Left cardiac atrium (tissue), 4 donors: Measurements from ENCODE around the gene PLCE1. TPM values are rescaled to one million over a fixed set of nuclear protein-coding genes. Genes with fewer than 3 reads are reported as not detected.
"Not testable (repeated sequence)": the region's sequence is repeated elsewhere in the genome, so short reads cannot be mapped to it uniquely, and the experiment has no call there.

Source experiments
- ATAC-seq, 2 donors: fragments of 200-7000 bp; cut with Tn5 transposase; one replicate each; pipeline ENCODE4 v1.9.1; 2020; ENCODE audit warnings: mild to moderate bottlenecking in 2 of 2, moderate library complexity in 2 of 2
- DNase-seq: peaks from one replicate; pipeline ENCODE4 v3.0.0-alpha.2; 2020
- intact Hi-C, 2 donors: fragments of 100-400 bp; cut with DNase I; formaldehyde crosslinking; loops; one replicate each; pipeline versions ENCODE4 v1.14.1 to v1.15.1; 2022 to 2023
- long read RNA-seq: library from polyadenylated mRNA; unstranded; transcript quantifications from one replicate; pipeline ENCODE4 v2.0.0, GENCODE V29; 2021
- total RNA-seq, 2 donors: library from RNA; stranded (reverse); fragmentation: NEBNext Ultra II Directional; extraction: Animal tissue kit (Norgen Biotek cat#: 25700); gene quantifications; one replicate each; pipeline ENCODE4 v1.2.1, GENCODE V29; 2021
- donor health status: DM: no; HTN: yes; CAD: no.
- donor health status: DM: no; HTN: yes; CAD: no; lungs with severe emphysema.
- donor health status: DM: yes; HTN: yes; CAD: no.
- donor health status: Dilated cardiomyopathy.

Gene PLCE1
- 10 to 100 TPM; 15.2 to 25.7 TPM for total RNA-seq
- long read RNA-seq, partial matches to known transcripts, result 23 of 38 reads
- long read RNA-seq, other reads (novel, unspliced or antisense), result 15 of 38 reads

- intact Hi-C loops, result no loop called here
- DNase-seq, result peak; percentile 60
- ATAC-seq, result peak; percentile 82 to 90
Observed at GRCh38 chr10:93993782-93994437, at the start of gene PLCE1. Gene PLCE1, plus strand, starts transcription at chr10:93993931. Its CDS starts 37,116 bp downstream, at chr10:94031047.

- intact Hi-C loops, result no loop called here
- DNase-seq, result no peak
- ATAC-seq, result peak in 1 of 2 donors; percentile 41
Observed at GRCh38 chr10:93945819-93946218, 47.9 kb upstream of the PLCE1 start.

- DNase-seq, result peak; percentile 56
- peak; percentile 92 to 95 for ATAC-seq
- intact Hi-C loops, result no loop called here
Observed at GRCh38 chr10:93947055-93947454, 46.7 kb upstream of the PLCE1 start.

DNA sequence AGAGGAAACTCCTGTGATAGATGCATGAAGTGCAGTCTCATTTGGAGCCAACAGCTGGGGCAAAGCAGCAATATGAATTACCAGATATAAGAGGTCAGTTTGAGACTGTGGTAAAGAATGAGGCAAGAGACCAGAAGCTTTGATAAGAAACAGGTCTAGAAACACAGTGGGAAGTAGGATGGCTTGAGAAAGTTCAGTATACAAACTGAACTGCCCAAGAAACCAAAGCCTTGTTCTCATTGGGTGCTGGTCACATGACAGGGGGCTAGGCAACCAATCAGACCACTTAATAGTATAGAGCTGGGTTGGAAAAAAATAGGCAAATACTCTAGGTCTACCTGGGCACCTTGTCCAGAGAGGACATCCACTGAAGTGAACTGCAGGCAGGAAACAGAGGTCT lies 46.2 kb upstream of the PLCE1 start:
- intact Hi-C loops, result no loop called here
- DNase-seq, result no peak
- peak in 1 of 2 donors; percentile 10 for ATAC-seq

GRCh38 chr10:93951905-93952304 lies 41.8 kb upstream of the PLCE1 start:
- ATAC-seq (peak; percentile 48 to 65), DNase-seq (no peak)
- intact Hi-C loops, result no loop called here

- DNase-seq (no peak), ATAC-seq (no peak)
- intact Hi-C loops, result no loop called here
Observed at GRCh38 chr10:93954299-93954698, 39.4 kb upstream of the PLCE1 start.

DNA sequence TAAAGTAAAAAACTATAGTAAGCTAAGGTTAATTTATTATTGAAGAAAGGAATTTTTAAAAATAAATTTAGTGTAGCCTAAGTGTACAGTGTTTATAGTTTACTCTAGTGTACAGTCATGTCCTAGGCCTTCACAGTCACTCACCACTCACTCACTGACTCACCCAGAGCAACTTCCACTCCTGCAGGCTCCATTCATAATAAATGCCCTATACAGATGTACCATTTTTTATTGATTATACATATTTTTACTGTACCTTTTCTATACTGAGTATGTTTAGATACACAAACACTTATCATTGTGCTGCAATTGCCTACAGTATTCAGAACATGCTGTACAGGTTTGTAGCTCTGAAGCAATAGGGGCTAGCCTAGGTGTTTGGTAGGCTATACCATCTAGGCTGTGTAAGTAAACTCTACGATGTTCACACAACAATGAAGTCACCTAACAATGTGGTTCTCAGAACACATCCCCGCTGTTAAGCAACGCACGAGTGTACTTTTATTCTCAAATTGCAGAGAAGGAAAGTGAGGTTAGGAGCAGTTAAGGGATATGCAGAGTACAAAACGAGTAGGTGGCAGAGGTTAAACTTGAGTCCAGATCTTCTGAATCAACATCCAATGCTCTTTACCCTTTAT lies 38.9 kb upstream of the PLCE1 start:
- ATAC-seq, result no peak
- DNase-seq, result no peak
- intact Hi-C loops, result no loop called here

GRCh38 chr10:93958834-93959233 lies 34.9 kb upstream of the PLCE1 start:
- DNase-seq (no peak), ATAC-seq (no peak)
- intact Hi-C loops, result no loop called here

- intact Hi-C loops, DNase-seq, ATAC-seq: not testable (repeated sequence)
Observed at GRCh38 chr10:93960988-93961387, 32.7 kb upstream of the PLCE1 start.

DNA sequence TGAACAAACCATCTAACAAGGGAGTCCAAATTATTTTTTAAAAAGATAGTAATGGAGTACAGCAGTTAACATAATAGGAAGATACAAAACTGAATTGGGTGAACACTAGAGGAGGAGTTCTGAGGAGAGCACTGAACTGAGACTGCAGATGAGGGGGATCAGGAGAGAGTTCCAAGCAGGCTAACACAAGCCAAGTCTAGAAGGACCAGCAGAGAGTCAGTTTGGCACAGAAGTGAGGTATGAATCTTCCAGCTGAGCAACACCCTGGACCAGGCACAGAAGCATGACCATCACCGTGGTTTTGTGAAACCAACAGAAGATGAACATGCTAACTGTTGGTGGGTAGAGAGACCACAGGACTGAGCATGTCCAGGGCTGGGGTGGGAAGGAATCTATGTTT lies 30.8 kb upstream of the PLCE1 start:
- intact Hi-C loops, result no loop called here
- peak in 1 of 2 donors; percentile 59 for ATAC-seq

GRCh38 chr10:93963434-93963833 lies 30.3 kb upstream of the PLCE1 start:
- no peak for DNase-seq
- intact Hi-C loops, result no loop called here
- ATAC-seq, result peak in 1 of 2 donors; percentile 44

More for the DNA sequence above, 30.8 kb upstream of the PLCE1 start:
- DNase-seq, result no peak

DNA sequence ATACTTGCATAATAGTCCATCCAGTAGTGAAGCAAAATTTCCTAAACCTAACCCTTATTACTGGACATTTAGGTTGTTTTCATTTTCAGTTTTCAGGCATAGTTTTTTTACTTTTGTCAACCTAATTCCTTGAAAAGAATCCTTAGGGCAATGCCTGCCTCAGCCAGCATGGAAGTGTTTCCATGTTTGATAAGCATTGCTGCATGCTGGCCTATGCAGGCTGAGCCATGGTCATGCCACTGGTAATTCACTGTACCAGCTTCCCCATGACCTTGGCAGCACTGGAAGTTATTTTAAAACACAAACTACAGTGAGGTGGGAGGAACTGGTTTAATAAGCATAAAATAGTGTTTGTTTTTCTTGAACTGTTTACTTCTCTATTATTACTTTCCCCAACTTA lies 27.8 kb upstream of the PLCE1 start:
- intact Hi-C loops, result no loop called here
- DNase-seq (no peak), ATAC-seq (peak in 1 of 2 donors; percentile 15)

GRCh38 chr10:93967756-93968155 lies 26.0 kb upstream of the PLCE1 start:
- ATAC-seq (no peak), DNase-seq (no peak)
- intact Hi-C loops, result no loop called here

GRCh38 chr10:93968540-93968945 lies 25.2 kb upstream of the PLCE1 start:
- intact Hi-C loops, result no loop called here
- DNase-seq (no peak), ATAC-seq (peak; percentile 87 to 97)

GRCh38 chr10:93970433-93971010 lies 23.2 kb upstream of the PLCE1 start:
- DNase-seq, intact Hi-C loops, ATAC-seq: not testable (repeated sequence)

DNA sequence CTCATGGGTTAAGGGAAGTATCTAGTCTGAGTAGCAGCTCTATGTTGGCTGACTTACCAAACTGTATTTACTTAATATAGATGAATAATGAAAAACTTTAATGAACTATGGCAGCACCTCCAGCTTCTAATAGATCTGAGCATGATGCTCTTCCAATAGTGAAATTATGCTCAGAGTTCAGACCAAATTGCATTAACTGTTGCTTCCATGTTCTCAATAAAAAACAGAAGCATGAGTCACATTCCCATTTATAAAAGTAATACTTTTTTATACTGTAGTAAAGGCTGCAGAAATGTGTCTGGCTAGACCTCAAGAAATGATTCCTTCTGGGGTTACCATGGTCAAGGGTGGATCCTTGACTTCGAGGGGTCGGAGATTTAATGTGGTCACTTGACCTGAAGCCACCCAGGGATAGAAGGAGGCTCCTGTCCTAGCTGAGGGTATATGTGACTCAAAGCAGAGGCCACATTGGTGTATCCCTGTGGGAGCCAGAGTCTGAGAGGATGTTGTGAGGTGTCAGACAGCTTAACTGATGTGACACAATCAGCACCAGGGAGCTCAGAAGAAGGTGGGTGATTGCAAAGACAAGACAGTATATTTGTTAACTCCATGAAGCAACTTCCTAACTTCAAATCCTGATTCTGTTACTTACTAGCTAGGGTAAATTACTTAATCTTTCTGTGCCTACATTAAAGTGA lies 19.8 kb upstream of the PLCE1 start:
- no peak for DNase-seq
- intact Hi-C loops, result no loop called here
- no peak for ATAC-seq

GRCh38 chr10:93977442-93977841 lies 16.3 kb upstream of the PLCE1 start:
- DNase-seq (no peak), ATAC-seq (no peak)
- intact Hi-C loops, result no loop called here

DNA sequence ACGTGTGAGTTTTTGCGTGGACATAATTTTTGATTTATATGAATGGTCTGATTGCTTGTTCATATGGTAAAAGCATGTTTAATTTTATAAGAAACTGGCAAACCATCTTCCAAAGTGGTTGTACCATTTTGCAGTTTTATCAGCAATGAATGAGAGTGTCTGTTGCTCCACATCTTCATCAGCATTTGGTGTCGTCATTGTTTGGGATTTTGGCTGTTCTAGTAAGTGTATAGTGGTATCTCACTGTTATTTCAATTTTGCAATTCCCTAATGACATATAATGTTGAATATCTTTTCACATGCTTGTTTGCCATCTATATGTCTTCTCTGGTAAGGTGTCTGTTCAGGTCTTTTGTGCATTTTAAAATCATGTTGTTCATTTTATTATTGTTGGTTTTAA lies 13.2 kb upstream of the PLCE1 start:
- ATAC-seq (no peak), DNase-seq (no peak)
- intact Hi-C loops, result no loop called here

DNA sequence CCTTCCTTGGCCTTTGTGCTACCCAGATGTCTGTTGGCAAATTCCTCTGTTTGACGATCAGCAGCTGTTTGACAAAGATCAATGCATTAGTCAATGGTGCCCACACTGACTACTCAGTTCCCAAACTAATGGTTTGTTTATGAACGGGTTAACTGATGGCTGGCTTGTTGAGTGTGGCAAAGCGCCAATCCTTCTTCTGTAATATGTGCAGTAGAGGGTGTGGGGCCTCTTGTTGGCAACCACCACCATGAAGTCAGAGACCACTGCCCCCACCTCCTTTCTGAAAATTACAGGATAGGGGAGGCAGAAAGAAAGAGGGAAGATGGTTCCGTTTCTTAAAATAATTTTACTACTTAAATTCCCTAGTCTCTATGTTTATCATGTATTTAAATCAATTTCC lies 2.6 kb upstream of the PLCE1 start:
- intact Hi-C loops, result no loop called here
- DNase-seq, result no peak

More for the DNA sequence above, 2.6 kb upstream of the PLCE1 start:
- ATAC-seq, result no peak
